Hepatocyte (in vitro differentiated cells): ENCODE results near the gene KANTR. TPM values are rescaled to one million over a fixed set of nuclear protein-coding genes. Genes with fewer than 3 reads are reported as not detected.

Source experiments
- DNase-seq: peaks from one replicate; pipeline ENCODE4 v3.0.0-alpha.2; 2016; ENCODE audit warnings: low spot score
- H2AFZ ChIP-seq: fragments of 200-600 bp; sonication (generic); 2 replicates; pipeline ENCODE4 v1.6.0; 2016; ENCODE audit warnings: antibody characterized with exemption, mild to moderate bottlenecking
- H3K27ac ChIP-seq: fragments of 200-600 bp; sonication (generic); 2 replicates; pipeline ENCODE4 v1.5.1; 2016; ENCODE audit warnings: mild to moderate bottlenecking
- H3K27me3 ChIP-seq: fragments of 200-600 bp; sonication (generic); 2 replicates; pipeline ENCODE4 v1.6.1; 2016
- H3K36me3 ChIP-seq: fragments of 200-600 bp; sonication (generic); replicated peaks from 2 replicates; pipeline ENCODE4 v1.5.1; 2016; ENCODE audit warnings: low read depth; ENCODE audit not compliant: insufficient read depth
- H3K4me1 ChIP-seq: fragments of 200-600 bp; sonication (generic); 2 replicates; pipeline ENCODE4 v1.5.1; 2016; ENCODE audit warnings: mild to moderate bottlenecking, moderate library complexity; ENCODE audit not compliant: insufficient read depth
- H3K4me2 ChIP-seq: fragments of 200-600 bp; sonication (generic); 2 replicates; pipeline ENCODE4 v1.6.0; 2016
- H3K4me3 ChIP-seq: fragments of 200-600 bp; sonication (generic); 2 replicates; pipeline ENCODE4 v1.5.1; 2016; ENCODE audit warnings: mild to moderate bottlenecking
- H3K79me2 ChIP-seq: fragments of 200-600 bp; sonication (generic); 2 replicates; pipeline ENCODE4 v1.6.0; 2017; ENCODE audit warnings: mild to moderate bottlenecking
- H3K9me2 ChIP-seq: fragments of 200-600 bp; sonication (generic); replicated peaks from 2 replicates; pipeline ENCODE4 v1.6.0; 2017; ENCODE audit warnings: mild to moderate bottlenecking; ENCODE audit not compliant: insufficient read depth
- H3K9me3 ChIP-seq: fragments of 200-600 bp; sonication (generic); 2 replicates; pipeline ENCODE4 v1.5.1; 2016; ENCODE audit warnings: low read depth, mild to moderate bottlenecking
- H4K20me1 ChIP-seq: fragments of 200-600 bp; sonication (generic); 2 replicates; pipeline ENCODE4 v1.6.0; 2016; ENCODE audit warnings: mild to moderate bottlenecking; ENCODE audit not compliant: insufficient read depth, poor library complexity, severe bottlenecking
- EZH2 ChIP-seq: fragments of 200-600 bp; sonication (generic); IDR thresholded peaks from 2 replicates; pipeline ENCODE4 v1.6.1; 2016; ENCODE audit warnings: antibody characterized with exemption, mild to moderate bottlenecking, borderline replicate concordance
- EZH2phosphoT487 ChIP-seq: fragments of 200-600 bp; sonication (generic); IDR thresholded peaks from one replicate; pipeline ENCODE4 v1.6.1; 2018; ENCODE audit warnings: antibody characterized with exemption, mild to moderate bottlenecking, low read depth, moderate library complexity; ENCODE audit not compliant: unreplicated experiment, severe bottlenecking
- WGBS: methylation state at CpG from one replicate; pipeline ENCODE4 v1.1.6; 2016; ENCODE audit warnings: low lambda C conversion rate; ENCODE audit errors: missing lambda C conversion rate; 5-methylcytosine and 5-hydroxymethylcytosine counted together
- polyA plus RNA-seq: library from polyadenylated mRNA; unstranded; fragments of >200 nt; fragmentation: Nextera tagmentation; extraction: Ambion mirVana; gene quantifications from 2 replicates; pipeline ENCODE4 v1.2.1, GENCODE V29; 2016
- total RNA-seq: library from RNA; depleted of rRNA; stranded (reverse); fragments of >200 nt; gene quantifications from 2 replicates; pipeline ENCODE4 v1.2.3, GENCODE V29; 2014
- TF ChIP-seq, protein P1 (sequence below): fragments of 200-600 bp; sonication (generic); IDR thresholded peaks from 2 replicates; pipeline ENCODE4 v1.5.1; 2016; ENCODE audit warnings: antibody characterized with exemption, mild to moderate bottlenecking; ENCODE audit not compliant: poor library complexity

Gene KANTR
- total and polyA plus RNA-seq, 2 experiments from 2014 or later: 4.0 to 12.5 TPM

DNA sequence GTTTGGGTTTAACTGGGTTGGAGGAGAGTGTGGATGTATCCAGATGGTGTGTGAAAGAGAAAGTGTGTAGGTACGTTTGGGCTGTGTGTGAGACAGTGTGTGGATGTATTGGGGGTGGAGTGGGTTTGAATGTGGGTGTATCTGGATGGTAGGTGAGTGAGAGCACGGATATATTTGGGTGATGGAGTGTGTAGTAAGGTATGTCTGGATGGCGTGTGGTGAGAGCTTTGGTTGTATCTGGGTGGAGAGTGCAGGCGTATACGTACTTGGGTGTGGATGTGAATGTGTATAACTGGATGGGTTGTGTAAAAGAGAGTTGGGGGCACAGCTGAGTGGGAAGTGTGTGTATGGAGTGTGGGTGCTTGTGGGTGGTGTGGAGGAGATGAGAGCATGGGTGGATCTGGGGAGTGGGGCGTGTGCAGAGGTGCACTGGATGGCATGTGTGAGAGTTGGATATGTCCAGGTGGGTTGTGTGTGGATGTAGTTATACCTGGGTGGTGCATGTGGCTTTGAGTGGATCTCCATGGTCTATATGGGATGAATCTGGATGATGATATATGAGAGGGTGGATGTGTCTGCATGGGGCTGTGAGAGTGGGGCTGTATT is 38.6 kb upstream of the KANTR start:
- no peak overlapping the region for H3K27ac ChIP-seq
- WGBS: 80% methylated on average over 6 of the region's 6 CpGs
- no peaks in the 10 kb centered on the region for H3K9me2 ChIP-seq
- H3K79me2 ChIP-seq: peaks cover 6% of the 10 kb centered on the region
- no peaks in the 10 kb centered on the region for H3K27me3 ChIP-seq
- H4K20me1 ChIP-seq: no peaks in the 10 kb centered on the region
- H3K36me3 ChIP-seq: no peaks in the 10 kb centered on the region
- H3K9me3 ChIP-seq: no peaks in the 10 kb centered on the region
- no peaks in the 10 kb centered on the region for H3K4me1 ChIP-seq
- H3K4me3 ChIP-seq: no peak overlapping the region
- no peak overlapping the region for H3K4me2 ChIP-seq
- H2AFZ ChIP-seq: no peak overlapping the region
- no peak for DNase-seq
- TF ChIP-seq EZH2phosphoT487 (no peak), EZH2 (no peak)
- TF ChIP-seq, protein P1, sequence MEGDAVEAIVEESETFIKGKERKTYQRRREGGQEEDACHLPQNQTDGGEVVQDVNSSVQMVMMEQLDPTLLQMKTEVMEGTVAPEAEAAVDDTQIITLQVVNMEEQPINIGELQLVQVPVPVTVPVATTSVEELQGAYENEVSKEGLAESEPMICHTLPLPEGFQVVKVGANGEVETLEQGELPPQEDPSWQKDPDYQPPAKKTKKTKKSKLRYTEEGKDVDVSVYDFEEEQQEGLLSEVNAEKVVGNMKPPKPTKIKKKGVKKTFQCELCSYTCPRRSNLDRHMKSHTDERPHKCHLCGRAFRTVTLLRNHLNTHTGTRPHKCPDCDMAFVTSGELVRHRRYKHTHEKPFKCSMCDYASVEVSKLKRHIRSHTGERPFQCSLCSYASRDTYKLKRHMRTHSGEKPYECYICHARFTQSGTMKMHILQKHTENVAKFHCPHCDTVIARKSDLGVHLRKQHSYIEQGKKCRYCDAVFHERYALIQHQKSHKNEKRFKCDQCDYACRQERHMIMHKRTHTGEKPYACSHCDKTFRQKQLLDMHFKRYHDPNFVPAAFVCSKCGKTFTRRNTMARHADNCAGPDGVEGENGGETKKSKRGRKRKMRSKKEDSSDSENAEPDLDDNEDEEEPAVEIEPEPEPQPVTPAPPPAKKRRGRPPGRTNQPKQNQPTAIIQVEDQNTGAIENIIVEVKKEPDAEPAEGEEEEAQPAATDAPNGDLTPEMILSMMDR: no peak

DNA sequence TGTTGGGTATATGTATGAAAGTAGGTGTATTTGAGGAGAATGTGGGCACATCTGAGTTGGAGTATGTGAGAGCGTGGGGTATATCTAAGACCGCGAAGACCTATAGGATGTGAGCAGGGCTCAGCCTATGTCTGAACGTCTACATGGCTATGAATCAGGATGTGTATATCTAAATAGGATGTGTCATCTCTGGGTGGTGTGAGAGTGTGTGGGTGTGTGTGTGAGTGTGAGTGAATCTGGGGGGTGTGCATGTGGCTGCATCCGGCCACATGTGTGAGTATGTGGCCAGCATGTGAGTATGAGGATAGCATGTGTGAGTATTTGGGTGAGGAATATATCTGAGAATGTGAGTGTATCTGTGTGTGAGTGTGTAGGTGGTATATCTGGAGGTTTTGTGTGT is 37.6 kb upstream of the KANTR start:
- H3K9me3 ChIP-seq: no peaks in the 10 kb centered on the region
- DNase-seq: no peak
- H3K9me2 ChIP-seq: no peaks in the 10 kb centered on the region
- no peaks in the 10 kb centered on the region for H3K4me1 ChIP-seq
- no peak overlapping the region for H3K27ac ChIP-seq
- H3K79me2 ChIP-seq: no peaks in the 10 kb centered on the region
- no peaks in the 10 kb centered on the region for H3K36me3 ChIP-seq
- no peak overlapping the region for H3K4me3 ChIP-seq
- TF ChIP-seq EZH2 (no peak), EZH2phosphoT487 (no peak)
- TF ChIP-seq, protein P1: no peak
- no peaks in the 10 kb centered on the region for H3K27me3 ChIP-seq
- no peak overlapping the region for H3K4me2 ChIP-seq
- 92% methylated on average over 5 of the region's 5 CpGs for WGBS
- no peaks in the 10 kb centered on the region for H4K20me1 ChIP-seq
- H2AFZ ChIP-seq: no peak overlapping the region

DNA sequence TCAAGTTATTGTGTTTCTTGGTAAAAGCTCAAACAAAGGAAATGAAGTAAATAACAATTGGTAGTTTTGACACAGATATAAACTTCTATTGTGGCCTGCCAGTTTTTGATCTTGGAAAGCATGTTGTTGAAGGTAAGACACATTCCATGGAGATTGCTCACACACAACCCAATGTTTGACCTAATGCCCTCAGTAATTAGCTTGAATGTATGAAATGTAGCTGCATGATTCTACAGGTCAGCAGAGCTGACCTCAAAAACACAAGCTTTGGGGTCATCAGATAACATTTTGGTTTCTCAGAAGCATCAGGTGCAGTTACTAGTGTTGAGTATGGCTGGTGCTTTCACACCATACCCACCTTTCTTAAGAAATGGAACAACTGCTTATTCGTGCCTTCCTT is 28.8 kb upstream of the KANTR start:
- no peak for DNase-seq
- TF ChIP-seq EZH2 (no peak), EZH2phosphoT487 (no peak)
- TF ChIP-seq, protein P1: no peak
- H2AFZ ChIP-seq: no peak overlapping the region
- WGBS: 62% methylated on average over 1 of the region's 1 CpG
- H3K36me3 ChIP-seq: no peaks in the 10 kb centered on the region
- no peak overlapping the region for H3K4me3 ChIP-seq
- H3K4me2 ChIP-seq: no peak overlapping the region
- no peak overlapping the region for H3K27ac ChIP-seq
- no peaks in the 10 kb centered on the region for H4K20me1 ChIP-seq
- no peaks in the 10 kb centered on the region for H3K9me2 ChIP-seq
- no peaks in the 10 kb centered on the region for H3K9me3 ChIP-seq
- no peaks in the 10 kb centered on the region for H3K4me1 ChIP-seq
- no peaks in the 10 kb centered on the region for H3K27me3 ChIP-seq
- no peaks in the 10 kb centered on the region for H3K79me2 ChIP-seq

DNA sequence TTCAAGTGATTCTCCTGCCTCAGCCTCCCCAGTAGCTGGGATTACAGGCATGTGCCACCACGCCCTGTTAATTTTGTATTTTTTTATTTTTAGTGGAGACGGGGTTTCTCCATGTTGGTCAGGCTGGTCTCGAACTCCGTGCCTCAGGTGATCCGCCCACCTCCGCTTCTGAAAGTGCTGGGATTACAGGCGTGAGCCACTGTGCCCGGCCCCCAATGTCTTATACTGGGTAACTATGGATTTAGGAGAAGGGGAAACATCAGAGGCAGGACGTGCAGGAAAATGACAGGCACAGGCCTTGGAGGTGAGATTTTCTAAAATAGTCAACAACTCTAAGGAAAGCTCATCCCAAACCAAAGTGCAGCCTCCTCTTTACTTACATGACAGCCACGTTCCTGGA is 22.9 kb upstream of the KANTR start:
- DNase-seq: no peak
- H3K27me3 ChIP-seq: no peaks in the 10 kb centered on the region
- no peaks in the 10 kb centered on the region for H4K20me1 ChIP-seq
- 86% methylated on average over 10 of the region's 10 CpGs for WGBS
- no peaks in the 10 kb centered on the region for H3K9me3 ChIP-seq
- H3K9me2 ChIP-seq: no peaks in the 10 kb centered on the region
- H3K4me3 ChIP-seq: no peak overlapping the region
- no peaks in the 10 kb centered on the region for H3K79me2 ChIP-seq
- no peaks in the 10 kb centered on the region for H3K36me3 ChIP-seq
- H3K4me2 ChIP-seq: no peak overlapping the region
- H3K27ac ChIP-seq: no peak overlapping the region
- no peak for TF ChIP-seq EZH2
- TF ChIP-seq, protein P1: no peak
- TF ChIP-seq EZH2phosphoT487: no peak
- H3K4me1 ChIP-seq: no peaks in the 10 kb centered on the region
- no peak overlapping the region for H2AFZ ChIP-seq
